Right lobe of liver (tissue), 6 donors: ENCODE data around the gene LNX1. TPM values are rescaled to one million over a fixed set of nuclear protein-coding genes. Genes with fewer than 3 reads are reported as not detected.
A peak's percentile ranks its signal among the peaks of the same experiment; 100 is the strongest.

Source experiments
- ATAC-seq, 4 donors: fragments of 200-7000 bp; cut with Tn5 transposase; one replicate each; pipeline ENCODE4 v1.9.1; 2020; ENCODE audit warnings: mild to moderate bottlenecking in 4 of 4, moderate library complexity in 4 of 4
- DNase-seq, 3 donors: peaks; one replicate each; pipeline ENCODE4 v3.0.0-alpha.2; 2020
- H3K27ac ChIP-seq, 3 donors: fragments of 200-600 bp; one replicate each; pipeline ENCODE4 v1.8.0; 2022
- H3K27me3 ChIP-seq, 2 donors: fragments of 200-600 bp; one replicate each; pipeline ENCODE4 v1.8.0; 2022
- H3K36me3 ChIP-seq, 4 donors: fragments of 200-600 bp; sonication (generic) in 1 of 4; one replicate each; pipeline versions ENCODE4 v1.5.1 to v1.8.0; 2017 to 2022; ENCODE audit warnings: control low read depth in 1 of 4
- H3K4me1 ChIP-seq, 4 donors: fragments of 200-600 bp; sonication (generic) in 1 of 4; one replicate each; pipeline versions ENCODE4 v1.5.1 to v1.8.0; 2017 to 2022; ENCODE audit warnings: control low read depth in 1 of 4
- H3K4me3 ChIP-seq, 3 donors: fragments of 200-600 bp; one replicate each; pipeline ENCODE4 v1.8.0; 2022
- H3K9me3 ChIP-seq, 4 donors: fragments of 200-600 bp; sonication (generic) in 1 of 4; one replicate each; pipeline versions ENCODE4 v1.5.1 to v1.8.0; 2017 to 2022; ENCODE audit warnings: control low read depth in 1 of 4
- POLR2A ChIP-seq: fragments of 450-650 bp; IDR thresholded peaks from one replicate; pipeline ENCODE4 v1.6.1; 2017; ENCODE audit warnings: antibody characterized with exemption, mild to moderate bottlenecking
- WGBS: methylation state at CpG from one replicate; pipeline ENCODE4 v1.1.6; 2018; ENCODE audit warnings: low coverage, low lambda C conversion rate; ENCODE audit not compliant: insufficient coverage; ENCODE audit errors: missing lambda C conversion rate; 5-methylcytosine and 5-hydroxymethylcytosine counted together
- intact Hi-C, 2 donors: fragments of 100-400 bp; cut with DNase I; formaldehyde crosslinking; loops; one replicate each; pipeline versions ENCODE4 v1.11.2 to v1.14.1; 2022
- total RNA-seq, 6 experiments: library from RNA; depleted of rRNA in 2 of 6; stranded (reverse); fragments of >200 nt in 2 of 6; fragmentation: NEBNext Ultra II Directional in 3 of 6; extraction: Animal tissue kit (Norgen Biotek cat#: 25700) in 3 of 6; gene quantifications; one replicate each; pipeline versions ENCODE4 v1.1.0 to v1.2.4, GENCODE V29; 2016 to 2023
- TF ChIP-seq, protein P1 (sequence below), 4 donors: fragments of 200-600 bp in 3 of 4; fragments of 450-650 bp in 1 of 4; IDR thresholded peaks; one replicate each; pipeline versions ENCODE4 v1.5.1 to v1.8.0; 2016 to 2022; ENCODE audit warnings: antibody characterized with exemption in 4 of 4, mild to moderate bottlenecking in 2 of 4
- donor health status: DM: no; HTN: yes; CAD: no.
- donor health status: DM: no; HTN: no; CAD: no.
- donor health status: DM: no; HTN: no; CAD: no.
- donor health status: DM: no; HTN: yes; CAD: no.
- donor health status: DM: no; HTN: yes; CAD: no.

The LNX1 gene
- total RNA-seq, 6 experiments from 2014 or later, result 1.3 to 6.0 (median 3.9) TPM

DNA sequence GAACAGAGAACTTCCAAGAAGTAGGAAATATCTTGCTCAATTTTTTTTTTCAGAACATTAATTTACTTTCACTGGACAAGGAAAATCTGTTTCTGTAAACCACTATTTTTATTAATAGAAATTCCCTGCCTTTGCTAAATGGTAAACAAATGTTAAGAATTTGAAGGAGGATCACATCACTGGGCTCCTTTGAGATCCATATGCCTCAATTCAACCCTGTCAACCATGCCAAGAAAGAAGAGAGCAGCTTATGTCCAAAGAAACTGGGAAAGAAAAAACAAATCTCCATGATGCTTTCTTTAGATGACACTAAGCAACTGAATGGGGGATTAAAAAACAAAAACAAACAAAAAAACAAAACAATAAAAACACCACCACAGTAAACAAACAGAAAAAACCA lies 47.7 kb downstream of the LNX1 start:
- no peak for ATAC-seq
- intact Hi-C loops, result no loop called here
- Histone ChIP-seq H3K27me3 (no peaks in the 10 kb centered on the region), H3K4me3 (no peak overlapping the region), H3K4me1 (peaks cover 0 to 13% (median 3%) of the 10 kb centered on the region in 4 donors), H3K36me3 (no peaks in the 10 kb centered on the region), H3K27ac (no peak overlapping the region), H3K9me3 (no peaks in the 10 kb centered on the region)
- TF ChIP-seq, protein P1, sequence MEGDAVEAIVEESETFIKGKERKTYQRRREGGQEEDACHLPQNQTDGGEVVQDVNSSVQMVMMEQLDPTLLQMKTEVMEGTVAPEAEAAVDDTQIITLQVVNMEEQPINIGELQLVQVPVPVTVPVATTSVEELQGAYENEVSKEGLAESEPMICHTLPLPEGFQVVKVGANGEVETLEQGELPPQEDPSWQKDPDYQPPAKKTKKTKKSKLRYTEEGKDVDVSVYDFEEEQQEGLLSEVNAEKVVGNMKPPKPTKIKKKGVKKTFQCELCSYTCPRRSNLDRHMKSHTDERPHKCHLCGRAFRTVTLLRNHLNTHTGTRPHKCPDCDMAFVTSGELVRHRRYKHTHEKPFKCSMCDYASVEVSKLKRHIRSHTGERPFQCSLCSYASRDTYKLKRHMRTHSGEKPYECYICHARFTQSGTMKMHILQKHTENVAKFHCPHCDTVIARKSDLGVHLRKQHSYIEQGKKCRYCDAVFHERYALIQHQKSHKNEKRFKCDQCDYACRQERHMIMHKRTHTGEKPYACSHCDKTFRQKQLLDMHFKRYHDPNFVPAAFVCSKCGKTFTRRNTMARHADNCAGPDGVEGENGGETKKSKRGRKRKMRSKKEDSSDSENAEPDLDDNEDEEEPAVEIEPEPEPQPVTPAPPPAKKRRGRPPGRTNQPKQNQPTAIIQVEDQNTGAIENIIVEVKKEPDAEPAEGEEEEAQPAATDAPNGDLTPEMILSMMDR (IDR thresholded peaks at IDR 0.05), result no peak
- no peak for TF ChIP-seq POLR2A
- no peak for DNase-seq

DNA sequence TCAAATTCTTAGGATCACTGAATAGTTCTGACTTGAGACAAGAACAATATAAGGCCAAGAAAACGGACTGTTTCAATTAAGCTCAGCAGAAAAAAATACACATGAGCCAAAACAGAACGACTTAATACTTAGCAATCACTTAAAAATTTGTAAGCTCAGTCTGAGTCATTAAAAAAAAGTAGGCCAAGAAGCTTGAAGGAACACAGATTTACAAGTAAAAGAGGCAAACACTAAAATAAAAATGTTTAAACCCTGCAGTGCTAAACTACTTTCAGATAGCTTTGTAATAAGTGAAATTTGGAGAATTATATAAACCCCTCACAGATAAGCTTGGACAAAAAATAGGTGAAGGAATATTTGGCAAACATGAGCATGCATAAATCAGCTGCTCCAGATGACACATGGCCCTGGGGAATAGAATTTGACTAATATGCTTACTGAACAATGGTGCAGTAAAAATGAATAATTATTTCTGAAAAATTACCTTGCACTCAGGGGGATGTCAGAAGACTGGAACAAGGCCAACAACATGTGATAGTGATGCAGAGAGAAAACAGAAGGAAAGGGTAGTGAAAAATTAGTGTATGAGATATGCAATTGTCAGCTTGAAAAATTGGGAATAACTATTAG lies 49.6 kb downstream of the LNX1 start:
- DNase-seq (no peak), ATAC-seq (no peak)
- H3K4me1 ChIP-seq, result peaks cover 0 to 15% (median 3%) of the 10 kb centered on the region in 4 donors
- TF ChIP-seq POLR2A, result no peak
- TF ChIP-seq, protein P1 (IDR thresholded peaks at IDR 0.05), result no peak
- H3K27me3 ChIP-seq, result no peaks in the 10 kb centered on the region
- 29% methylated on average over 2 of the region's 2 CpGs for WGBS
- no peaks in the 10 kb centered on the region for H3K36me3 ChIP-seq
- H3K4me3 ChIP-seq, result no peak overlapping the region
- no peaks in the 10 kb centered on the region for H3K9me3 ChIP-seq
- intact Hi-C loops, result no loop called here
- H3K27ac ChIP-seq, result no peak overlapping the region

DNA sequence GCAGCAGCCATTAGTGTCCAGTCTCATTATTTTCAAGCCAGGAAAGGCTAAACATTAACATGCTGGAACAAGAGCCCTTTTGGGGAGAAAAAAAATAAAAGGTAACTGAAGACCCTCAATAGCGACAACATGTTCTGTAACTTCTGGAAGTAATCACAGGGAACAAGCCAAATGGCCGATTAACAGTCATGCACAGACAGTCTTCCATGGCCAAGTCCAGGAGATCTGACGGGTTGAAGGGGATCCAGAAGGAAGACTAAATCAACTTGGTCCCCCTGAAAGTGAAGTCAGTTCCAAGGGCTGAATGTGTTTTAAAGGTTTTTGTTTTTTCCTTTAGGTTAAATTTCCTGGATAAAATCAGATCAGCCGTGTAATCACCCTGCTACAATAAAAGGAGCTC lies 52.5 kb downstream of the LNX1 start:
- ATAC-seq, result no peak

DNA sequence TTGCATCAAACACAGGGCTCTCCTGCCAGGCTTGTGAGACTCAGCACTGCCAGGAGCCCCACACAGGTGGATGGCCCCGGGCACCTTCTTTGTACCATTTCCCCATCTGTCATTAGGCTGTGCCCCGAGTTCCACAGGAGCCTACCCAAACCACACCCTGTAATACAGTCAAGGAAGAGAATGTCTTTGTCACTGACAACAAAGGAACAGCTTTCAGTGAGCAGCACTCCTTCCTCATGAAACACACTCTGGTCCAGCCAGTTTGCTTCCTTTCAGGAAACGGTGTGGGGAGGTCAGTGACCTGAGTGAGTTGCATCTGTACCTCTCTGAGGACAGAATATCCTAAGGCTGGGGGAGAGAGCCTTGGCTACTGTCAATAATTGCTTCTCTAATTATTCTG lies 53.7 kb downstream of the LNX1 start:
- H3K36me3 ChIP-seq, result no peaks in the 10 kb centered on the region
- no peak for TF ChIP-seq POLR2A
- TF ChIP-seq, protein P1 (IDR thresholded peaks at IDR 0.05), result no peak
- no peak overlapping the region for H3K27ac ChIP-seq
- H3K9me3 ChIP-seq, result no peaks in the 10 kb centered on the region
- peaks cover 0 to 7% (median 0%) of the 10 kb centered on the region in 4 donors for H3K4me1 ChIP-seq
- 35% methylated on average over 3 of the region's 3 CpGs for WGBS
- no peak for DNase-seq
- no peaks in the 10 kb centered on the region for H3K27me3 ChIP-seq
- intact Hi-C loops, result no loop called here
- peak; percentile 18 to 80 (median 43) for ATAC-seq
- no peak overlapping the region for H3K4me3 ChIP-seq

More for the DNA sequence above, 52.5 kb downstream of the LNX1 start:
- no peak for DNase-seq
- Histone ChIP-seq H3K4me3 (no peak overlapping the region), H3K36me3 (no peaks in the 10 kb centered on the region), H3K27me3 (no peaks in the 10 kb centered on the region), H3K27ac (no peak overlapping the region), H3K4me1 (peaks cover 0 to 7% (median 0%) of the 10 kb centered on the region in 4 donors), H3K9me3 (no peaks in the 10 kb centered on the region)
- TF ChIP-seq POLR2A, result no peak
- TF ChIP-seq, protein P1 (IDR thresholded peaks at IDR 0.05), result no peak
- intact Hi-C loops, result no loop called here
- WGBS, result 85% methylated on average over 4 of the region's 4 CpGs
